Measurements from ENCODE around the gene TAS1R3.

GRCh38 chr1:1318777-1319645 is 12.1 kb upstream of the TAS1R3 start:
- no peak for TF ChIP-seq POLR2A (IDR thresholded peaks at IDR 0.05; ENCODE audit: low read length)
- no peak for TF ChIP-seq GATA1 (IDR thresholded peaks at IDR 0.05; ENCODE audit: low read depth, low read length)

Data from erythroblast (primary cell).